Liver (tissue), 9 donors: ENCODE data around the gene RANBP17. TPM values are rescaled to one million over a fixed set of nuclear protein-coding genes. Genes with fewer than 3 reads are reported as not detected.
A peak's percentile ranks its signal among the peaks of the same experiment; 100 is the strongest.

Experiments
- DNase-seq: peaks from one replicate; pipeline ENCODE4 v3.0.0-alpha.2; 2017; ENCODE audit warnings: low spot score
- H3K27ac ChIP-seq, 2 donors: one replicate each; pipeline ENCODE4 v1.7.0; 2013; ENCODE audit warnings: inconsistent platforms in 2 of 2, low read length in 2 of 2, control low read depth in 1 of 2, low read depth in 1 of 2, mild to moderate bottlenecking in 1 of 2
- H3K27me3 ChIP-seq, 4 donors: one replicate each; pipeline versions ENCODE4 v1.6.1 to v1.7.0; 2013; ENCODE audit warnings: low read length in 3 of 4, inconsistent platforms in 1 of 4, mild to moderate bottlenecking in 1 of 4, moderate library complexity in 1 of 4; ENCODE audit not compliant: control insufficient read depth in 4 of 4, insufficient read depth in 4 of 4
- H3K36me3 ChIP-seq, 4 donors: one replicate each; pipeline versions ENCODE4 v1.6.1 to v1.7.0; 2013; ENCODE audit warnings: low read length in 3 of 4, mild to moderate bottlenecking in 3 of 4, low read depth in 1 of 4, moderate library complexity in 1 of 4; ENCODE audit not compliant: control insufficient read depth in 4 of 4, insufficient read depth in 3 of 4
- H3K4me1 ChIP-seq, 4 donors: one replicate each; pipeline versions ENCODE4 v1.6.1 to v1.7.0; 2013; ENCODE audit warnings: low read length in 3 of 4, mild to moderate bottlenecking in 3 of 4, moderate library complexity in 1 of 4; ENCODE audit not compliant: control insufficient read depth in 4 of 4, insufficient read depth in 4 of 4
- H3K4me3 ChIP-seq, 3 donors: one replicate each; pipeline versions ENCODE4 v1.6.1 to v1.7.0; 2013; ENCODE audit warnings: low read length in 3 of 3, control low read depth in 1 of 3, low read depth in 1 of 3, mild to moderate bottlenecking in 1 of 3
- H3K9ac ChIP-seq, 2 donors: one replicate each; pipeline ENCODE4 v1.7.0; 2013; ENCODE audit warnings: low read length in 2 of 2, mild to moderate bottlenecking in 2 of 2, moderate library complexity in 2 of 2, control low read depth in 1 of 2, low read depth in 1 of 2
- H3K9me3 ChIP-seq, 4 donors: one replicate each; pipeline versions ENCODE4 v1.6.1 to v1.7.0; 2013; ENCODE audit warnings: low read length in 3 of 4; ENCODE audit not compliant: control insufficient read depth in 4 of 4
- CTCF ChIP-seq: fragments of 150-350 bp; IDR thresholded peaks from 2 replicates; pipeline ENCODE4 v1.5.1; 2017; ENCODE audit warnings: improper control_type of control experiment, low read depth, low read length; ENCODE audit not compliant: missing input control
- EGR1 ChIP-seq, 2 donors: IDR thresholded peaks; 2 replicates each; pipeline ENCODE4 v1.6.1; 2016 to 2018; ENCODE audit warnings: antibody characterized with exemption in 2 of 2, low read depth in 2 of 2
- FOXA1 ChIP-seq: IDR thresholded peaks from 2 replicates; pipeline ENCODE4 v1.6.1; 2016; ENCODE audit warnings: antibody characterized with exemption
- FOXA2 ChIP-seq: IDR thresholded peaks from 2 replicates; pipeline ENCODE4 v1.6.1; 2016; ENCODE audit warnings: antibody characterized with exemption
- GABPA ChIP-seq, 2 donors: IDR thresholded peaks in 1 of 2; conservative IDR thresholded peaks in 1 of 2; 2 replicates each; pipeline ENCODE4 v1.6.1; 2016; ENCODE audit warnings: antibody characterized with exemption in 2 of 2, mild to moderate bottlenecking in 1 of 2, moderate library complexity in 1 of 2
- HNF4A ChIP-seq, 2 donors: conservative IDR thresholded peaks; 2 replicates each; pipeline ENCODE4 v1.6.1; 2016; ENCODE audit warnings: antibody characterized with exemption in 2 of 2, mild to moderate bottlenecking in 2 of 2
- HNF4G ChIP-seq: IDR thresholded peaks from 2 replicates; pipeline ENCODE4 v1.6.1; 2016; ENCODE audit warnings: antibody characterized with exemption
- JUND ChIP-seq, 2 donors: IDR thresholded peaks; 2 replicates each; pipeline ENCODE4 v1.6.1; 2016; ENCODE audit warnings: antibody characterized with exemption in 2 of 2
- NR2F2 ChIP-seq: IDR thresholded peaks from 2 replicates; pipeline ENCODE4 v1.6.1; 2016; ENCODE audit warnings: antibody characterized with exemption
- RAD21 ChIP-seq, 2 donors: IDR thresholded peaks; 2 replicates each; pipeline ENCODE4 v1.6.1; 2016; ENCODE audit warnings: antibody characterized with exemption in 2 of 2, mild to moderate bottlenecking in 2 of 2
- RXRA ChIP-seq, 2 donors: IDR thresholded peaks; 2 replicates each; pipeline ENCODE4 v1.6.1; 2017 to 2018; ENCODE audit warnings: antibody characterized with exemption in 2 of 2, mild to moderate bottlenecking in 1 of 2
- SP1 ChIP-seq: IDR thresholded peaks from 2 replicates; pipeline ENCODE4 v1.6.1; 2018; ENCODE audit warnings: antibody characterized with exemption, mild to moderate bottlenecking
- TAF1 ChIP-seq: conservative IDR thresholded peaks from 2 replicates; pipeline ENCODE4 v1.6.1; 2016; ENCODE audit warnings: antibody characterized with exemption, mild to moderate bottlenecking
- YY1 ChIP-seq: IDR thresholded peaks from 2 replicates; pipeline ENCODE4 v1.6.1; 2016; ENCODE audit warnings: antibody characterized with exemption, mild to moderate bottlenecking
- ZBTB33 ChIP-seq: IDR thresholded peaks from 2 replicates; pipeline ENCODE4 v1.6.1; 2016; ENCODE audit warnings: antibody characterized with exemption
- WGBS: extraction: QIAGEN DNeasy Blood & Tissue Kit; methylation state at CpG from one replicate; pipeline ENCODE4 v1.1.7; 2013; 5-methylcytosine and 5-hydroxymethylcytosine counted together
- polyA plus RNA-seq, 2 donors: library from polyadenylated mRNA; stranded (reverse) in 1 of 2; unstranded in 1 of 2; fragments of 200-250 nt in 1 of 2; fragments of >200 nt in 1 of 2; fragmentation: Nextera tagmentation in 1 of 2; extraction: Ambion mirVana in 1 of 2; gene quantifications; one replicate each; pipeline versions ENCODE4 v1.2.1 to v1.2.3, GENCODE V29; 2013 to 2015
- total RNA-seq, 2 donors: library from RNA; depleted of rRNA; stranded (reverse); fragments of >200 nt; gene quantifications; one replicate each; pipeline ENCODE4 v1.2.3, GENCODE V29; 2014
- TF ChIP-seq, protein P1 (sequence below): IDR thresholded peaks from 2 replicates; pipeline ENCODE4 v1.6.1; 2016; ENCODE audit warnings: antibody characterized with exemption
- TF ChIP-seq, protein P2 (sequence below): IDR thresholded peaks from 2 replicates; pipeline ENCODE4 v1.6.1; 2016; ENCODE audit warnings: antibody characterized with exemption
- TF ChIP-seq, protein P3 (sequence below): IDR thresholded peaks from 2 replicates; pipeline ENCODE4 v1.6.1; 2016; ENCODE audit warnings: antibody characterized with exemption, mild to moderate bottlenecking
- donor health status: healthy.
- donor health status: healthy.
- donor health status: healthy.
- donor health status: healthy.
- donor health status: healthy.

The RANBP17 gene
- total and polyA plus RNA-seq, 4 donors: 0.83 to 10.8 (median 7.9) TPM

DNA sequence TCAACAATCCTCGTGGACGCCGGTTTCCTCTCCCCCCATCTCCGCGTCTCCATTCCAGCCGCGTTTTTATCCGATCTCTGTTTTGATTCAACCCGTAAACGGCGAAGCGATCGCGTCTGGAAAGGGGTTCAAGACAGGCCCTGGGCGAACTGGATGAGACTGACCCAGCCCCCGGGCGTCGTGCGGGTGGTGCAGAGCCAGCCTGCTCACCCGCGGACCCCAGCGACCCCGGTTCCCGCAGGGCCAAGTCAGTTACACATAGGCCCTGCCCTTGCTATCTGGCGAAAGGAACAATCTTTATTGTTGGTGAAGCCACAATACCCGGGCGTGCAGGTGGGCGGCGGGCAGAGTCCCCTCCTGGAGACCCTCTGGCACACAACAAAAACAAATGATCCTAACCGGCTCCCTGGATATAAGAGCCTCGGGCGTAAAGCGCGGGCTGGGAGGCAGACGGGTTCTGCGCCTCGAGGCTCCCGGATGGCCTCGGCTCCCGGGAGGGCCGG lies 449.1 kb downstream of the RANBP17 start:
- peaks cover 0 to 10% (median 0%) of the 10 kb centered on the region in 4 donors for H3K9me3 ChIP-seq
- DNase-seq: no peak
- peaks cover 15 to 27% (median 21%) of the 10 kb centered on the region in 4 donors for H3K27me3 ChIP-seq
- no peak overlapping the region for H3K9ac ChIP-seq
- H3K36me3 ChIP-seq: no peaks in the 10 kb centered on the region
- WGBS: 5% methylated on average over 41 of the region's 41 CpGs
- TF ChIP-seq, protein P1, sequence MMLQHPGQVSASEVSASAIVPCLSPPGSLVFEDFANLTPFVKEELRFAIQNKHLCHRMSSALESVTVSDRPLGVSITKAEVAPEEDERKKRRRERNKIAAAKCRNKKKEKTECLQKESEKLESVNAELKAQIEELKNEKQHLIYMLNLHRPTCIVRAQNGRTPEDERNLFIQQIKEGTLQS: no peak
- TF ChIP-seq FOXA2: no peak
- no peak for TF ChIP-seq EGR1 (IDR thresholded peaks at IDR 0.05; ENCODE audit: low read depth in 2 of 2)
- no peak for TF ChIP-seq CTCF
- no peak for TF ChIP-seq JUND (IDR thresholded peaks at IDR 0.05)
- no peak for TF ChIP-seq HNF4G
- TF ChIP-seq, protein P2, sequence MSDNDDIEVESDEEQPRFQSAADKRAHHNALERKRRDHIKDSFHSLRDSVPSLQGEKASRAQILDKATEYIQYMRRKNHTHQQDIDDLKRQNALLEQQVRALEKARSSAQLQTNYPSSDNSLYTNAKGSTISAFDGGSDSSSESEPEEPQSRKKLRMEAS: no peak
- TF ChIP-seq FOXA1: no peak
- no peak for TF ChIP-seq GABPA (IDR thresholded peaks at IDR 0.05 in 1 of 2, conservative IDR thresholded peaks at IDR 0.05 in 1 of 2)
- TF ChIP-seq RAD21 (IDR thresholded peaks at IDR 0.05): no peak
- no peak for TF ChIP-seq TAF1
- TF ChIP-seq NR2F2: no peak
- H3K4me1 ChIP-seq: peaks cover 14 to 55% (median 19%) of the 10 kb centered on the region in 4 donors
- H3K4me3 ChIP-seq: peak overlapping the region in 1 of 3 donors; percentile 28
- no peak overlapping the region for H3K27ac ChIP-seq

DNA sequence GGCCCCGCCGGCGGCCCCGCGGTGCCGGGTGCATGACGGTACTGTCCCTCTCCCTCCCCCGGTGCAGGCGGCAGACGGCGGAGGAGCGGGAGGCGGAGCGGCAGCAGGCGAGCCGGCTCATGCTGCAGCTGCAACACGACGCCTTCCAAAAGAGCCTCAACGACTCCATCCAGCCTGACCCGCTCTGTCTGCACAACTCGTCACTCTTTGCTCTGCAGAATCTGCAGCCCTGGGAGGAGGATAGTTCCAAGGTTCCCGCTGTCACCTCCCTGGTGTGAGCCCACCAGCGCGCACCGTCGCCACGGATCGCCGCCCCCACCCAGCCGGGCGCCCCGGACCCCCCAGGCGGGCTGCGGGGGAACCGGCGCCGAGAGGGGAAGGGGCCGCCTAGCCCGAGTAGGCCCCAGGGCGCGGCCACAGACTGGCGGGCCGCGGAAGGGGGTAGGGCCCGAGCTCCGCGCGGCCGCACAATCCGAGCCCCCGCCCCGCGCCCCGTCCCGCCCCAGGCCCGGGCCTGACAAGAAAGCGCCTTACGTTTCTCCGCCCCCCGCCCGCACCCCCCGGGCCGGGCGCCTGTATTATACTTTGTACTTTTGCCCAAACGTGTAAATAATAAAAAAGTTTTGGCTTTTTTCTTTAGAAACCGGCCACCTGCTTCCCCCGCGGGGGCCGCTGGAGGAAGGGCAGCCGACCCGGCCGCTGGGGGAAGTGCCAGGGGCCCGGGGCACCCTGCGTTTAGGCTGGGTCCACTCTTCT lies 449.7 kb downstream of the RANBP17 start:
- 3% methylated on average over 74 of the region's 74 CpGs for WGBS

More for the DNA sequence above, 449.7 kb downstream of the RANBP17 start:
- peaks cover 17 to 27% (median 21%) of the 10 kb centered on the region in 4 donors for H3K27me3 ChIP-seq
- H3K4me3 ChIP-seq: peak overlapping the region in 1 of 3 donors; percentile 28
- no peak overlapping the region for H3K9ac ChIP-seq
- peaks cover 0 to 10% (median 0%) of the 10 kb centered on the region in 4 donors for H3K9me3 ChIP-seq
- no peaks in the 10 kb centered on the region for H3K36me3 ChIP-seq
- DNase-seq: no peak
- H3K27ac ChIP-seq: no peak overlapping the region
- peaks cover 20 to 61% (median 25%) of the 10 kb centered on the region in 4 donors for H3K4me1 ChIP-seq
- no peak for TF ChIP-seq HNF4A (conservative IDR thresholded peaks at IDR 0.05)
- TF ChIP-seq GABPA (IDR thresholded peaks at IDR 0.05 in 1 of 2, conservative IDR thresholded peaks at IDR 0.05 in 1 of 2): no peak
- no peak for TF ChIP-seq HNF4G
- TF ChIP-seq JUND (IDR thresholded peaks at IDR 0.05): no peak
- no peak for TF ChIP-seq EGR1 (IDR thresholded peaks at IDR 0.05; ENCODE audit: low read depth in 2 of 2)
- TF ChIP-seq, protein P1: no peak
- TF ChIP-seq FOXA1: no peak
- no peak for TF ChIP-seq ZBTB33
- TF ChIP-seq TAF1: no peak
- TF ChIP-seq, protein P3, sequence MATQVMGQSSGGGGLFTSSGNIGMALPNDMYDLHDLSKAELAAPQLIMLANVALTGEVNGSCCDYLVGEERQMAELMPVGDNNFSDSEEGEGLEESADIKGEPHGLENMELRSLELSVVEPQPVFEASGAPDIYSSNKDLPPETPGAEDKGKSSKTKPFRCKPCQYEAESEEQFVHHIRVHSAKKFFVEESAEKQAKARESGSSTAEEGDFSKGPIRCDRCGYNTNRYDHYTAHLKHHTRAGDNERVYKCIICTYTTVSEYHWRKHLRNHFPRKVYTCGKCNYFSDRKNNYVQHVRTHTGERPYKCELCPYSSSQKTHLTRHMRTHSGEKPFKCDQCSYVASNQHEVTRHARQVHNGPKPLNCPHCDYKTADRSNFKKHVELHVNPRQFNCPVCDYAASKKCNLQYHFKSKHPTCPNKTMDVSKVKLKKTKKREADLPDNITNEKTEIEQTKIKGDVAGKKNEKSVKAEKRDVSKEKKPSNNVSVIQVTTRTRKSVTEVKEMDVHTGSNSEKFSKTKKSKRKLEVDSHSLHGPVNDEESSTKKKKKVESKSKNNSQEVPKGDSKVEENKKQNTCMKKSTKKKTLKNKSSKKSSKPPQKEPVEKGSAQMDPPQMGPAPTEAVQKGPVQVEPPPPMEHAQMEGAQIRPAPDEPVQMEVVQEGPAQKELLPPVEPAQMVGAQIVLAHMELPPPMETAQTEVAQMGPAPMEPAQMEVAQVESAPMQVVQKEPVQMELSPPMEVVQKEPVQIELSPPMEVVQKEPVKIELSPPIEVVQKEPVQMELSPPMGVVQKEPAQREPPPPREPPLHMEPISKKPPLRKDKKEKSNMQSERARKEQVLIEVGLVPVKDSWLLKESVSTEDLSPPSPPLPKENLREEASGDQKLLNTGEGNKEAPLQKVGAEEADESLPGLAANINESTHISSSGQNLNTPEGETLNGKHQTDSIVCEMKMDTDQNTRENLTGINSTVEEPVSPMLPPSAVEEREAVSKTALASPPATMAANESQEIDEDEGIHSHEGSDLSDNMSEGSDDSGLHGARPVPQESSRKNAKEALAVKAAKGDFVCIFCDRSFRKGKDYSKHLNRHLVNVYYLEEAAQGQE: no peak
- no peak for TF ChIP-seq FOXA2
- TF ChIP-seq, protein P2: no peak
- no peak for TF ChIP-seq NR2F2
- no peak for TF ChIP-seq SP1
- TF ChIP-seq RAD21 (IDR thresholded peaks at IDR 0.05): no peak
- no peak for TF ChIP-seq CTCF
- no peak for TF ChIP-seq RXRA (IDR thresholded peaks at IDR 0.05)
- no peak for TF ChIP-seq YY1
